Adrenal gland (tissue), 12 donors: ENCODE results near the gene MINDY4. TPM values are rescaled to one million over a fixed set of nuclear protein-coding genes. Genes with fewer than 3 reads are reported as not detected.

Experiments
- DNase-seq, 7 donors: peaks; one replicate each; pipeline ENCODE4 v3.0.0-alpha.2; 2019 to 2020
- H3K27ac ChIP-seq, 5 donors: fragments of 200-600 bp; sonication (generic) in 4 of 5; 1 replicate in 3 of 5; 2 replicates in 2 of 5; pipeline versions ENCODE4 v1.5.1 to v1.8.0; 2016 to 2020; ENCODE audit warnings: mild to moderate bottlenecking in 1 of 5
- H3K27me3 ChIP-seq: fragments of 200-600 bp; 2 replicates; pipeline ENCODE4 v1.8.0; 2021
- H3K36me3 ChIP-seq, 2 donors: fragments of 200-600 bp; replicated peaks in 1 of 2; 1 replicate in 1 of 2; 2 replicates in 1 of 2; pipeline versions ENCODE4 v1.5.1 to v1.8.0; 2018 to 2022
- H3K4me1 ChIP-seq, 2 donors: fragments of 200-600 bp; replicated peaks in 1 of 2; 1 replicate in 1 of 2; 2 replicates in 1 of 2; pipeline versions ENCODE4 v1.5.1 to v1.8.0; 2018 to 2021
- H3K4me3 ChIP-seq, 4 donors: fragments of 200-600 bp; sonication (generic) in 3 of 4; one replicate each; pipeline ENCODE4 v1.5.1; 2016 to 2018
- H3K9me3 ChIP-seq, 3 donors: fragments of 200-600 bp; sonication (generic) in 1 of 3; replicated peaks in 1 of 3; 1 replicate in 2 of 3; 2 replicates in 1 of 3; pipeline versions ENCODE4 v1.5.1 to v1.8.0; 2016 to 2021
- POLR2A ChIP-seq, 2 donors: fragments of 450-650 bp; IDR thresholded peaks; one replicate each; pipeline ENCODE4 v1.6.1; 2017; ENCODE audit warnings: antibody characterized with exemption in 2 of 2, mild to moderate bottlenecking in 2 of 2, moderate library complexity in 1 of 2
- WGBS, 4 donors: extraction: QIAGEN DNeasy Blood & Tissue Kit in 2 of 4; methylation state at CpG; one replicate each; pipeline versions ENCODE4 v1.1.5 to v1.1.7; 2013 to 2017; 5-methylcytosine and 5-hydroxymethylcytosine counted together
- intact Hi-C, 2 donors: fragments of 100-400 bp; cut with DNase I; formaldehyde crosslinking; loops; one replicate each; pipeline versions ENCODE4 v1.14.1 to v1.15.0; 2022 to 2023
- polyA plus RNA-seq, 3 donors: library from polyadenylated mRNA; stranded (reverse); fragments of 200-250 nt in 2 of 3; fragments of 350-450 nt in 1 of 3; fragmentation: Illumina TruSeq in 1 of 3; extraction: RNeasy Lipid Tissue Mini Kit (QIAGEN cat#74804) in 1 of 3; gene quantifications; one replicate each; pipeline ENCODE4 v1.2.3, GENCODE V29; 2013 to 2014
- total RNA-seq, 9 donors: library from RNA; depleted of rRNA in 4 of 9; stranded (reverse); fragments of >200 nt in 4 of 9; fragments of 120-200 nt in 1 of 9; fragmentation: NEBNext Ultra II Directional in 1 of 9; extraction: Animal tissue kit (Norgen Biotek cat#: 25700) in 1 of 9; gene quantifications; one replicate each; pipeline versions ENCODE4 v1.1.0 to v1.2.4, GENCODE V29; 2013 to 2023
- TF ChIP-seq, protein P1 (sequence below), 6 experiments: fragments of 450-650 bp in 4 of 6; fragments of 200-600 bp in 2 of 6; sonication (generic) in 1 of 6; IDR thresholded peaks; 1 replicate in 5 of 6; 2 replicates in 1 of 6; pipeline versions ENCODE4 v1.5.1 to v1.8.0; 2016 to 2021; ENCODE audit warnings: antibody characterized with exemption in 6 of 6, mild to moderate bottlenecking in 2 of 6, moderate library complexity in 1 of 6
- donor health status: healthy with polysubstance abuse.
- donor health status: Bipolar disorder and iron deficiency.
- donor health status: DM: yes; HTN: yes; CAD: no.
- donor health status: DM: no; HTN: no; CAD: no.
- donor health status: DM: no; HTN: no; CAD: no.
- donor health status: DM: yes; HTN: yes; CAD: no.

Gene MINDY4
- total and polyA plus RNA-seq, 12 donors: 4.8 to 19.9 (median 7.3) TPM

DNA sequence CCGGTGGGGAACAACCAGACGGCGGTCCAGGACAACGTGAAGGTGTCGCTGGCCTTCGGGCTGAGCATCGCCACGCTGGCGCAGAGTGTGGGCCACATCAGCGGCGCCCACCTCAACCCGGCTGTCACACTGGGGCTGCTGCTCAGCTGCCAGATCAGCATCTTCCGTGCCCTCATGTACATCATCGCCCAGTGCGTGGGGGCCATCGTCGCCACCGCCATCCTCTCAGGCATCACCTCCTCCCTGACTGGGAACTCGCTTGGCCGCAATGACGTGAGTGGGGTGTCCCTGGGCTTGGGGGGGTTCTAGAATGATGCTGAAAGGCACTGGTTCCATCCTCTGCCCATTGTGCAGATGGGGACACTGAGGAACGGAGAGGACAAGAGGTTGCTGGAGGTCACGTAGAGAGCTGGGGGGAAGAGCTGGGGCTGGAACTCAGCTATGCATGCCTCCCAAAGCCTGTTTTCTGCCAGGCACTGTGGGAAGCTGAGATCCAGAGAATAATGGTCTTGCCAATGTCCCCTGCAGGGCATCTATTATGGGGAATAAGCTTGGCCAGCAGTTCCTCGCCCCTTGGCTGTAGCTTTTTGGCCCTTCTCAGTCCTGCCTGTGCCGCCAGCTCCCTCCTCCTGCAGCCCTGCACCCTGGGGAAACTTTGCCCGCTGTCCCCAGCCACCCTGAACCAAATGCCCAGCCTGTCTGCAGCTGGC lies 141.0 kb downstream of the MINDY4 start:
- Histone ChIP-seq H3K27me3 (no peaks in the 10 kb centered on the region), H3K36me3 (no peaks in the 10 kb centered on the region), H3K9me3 (no peaks in the 10 kb centered on the region), H3K27ac (no peak overlapping the region), H3K4me1 (no peaks in the 10 kb centered on the region), H3K4me3 (peak overlapping the region in 1 of 4 donors; percentile 19)
- WGBS, 4 donors: 88 to 93% (median 93%) methylated on average over 23 to 26 of the region's 26 CpGs
- intact Hi-C loops: no loop called here
- TF ChIP-seq POLR2A (IDR thresholded peaks at IDR 0.05): no peak
- no peak for DNase-seq

DNA sequence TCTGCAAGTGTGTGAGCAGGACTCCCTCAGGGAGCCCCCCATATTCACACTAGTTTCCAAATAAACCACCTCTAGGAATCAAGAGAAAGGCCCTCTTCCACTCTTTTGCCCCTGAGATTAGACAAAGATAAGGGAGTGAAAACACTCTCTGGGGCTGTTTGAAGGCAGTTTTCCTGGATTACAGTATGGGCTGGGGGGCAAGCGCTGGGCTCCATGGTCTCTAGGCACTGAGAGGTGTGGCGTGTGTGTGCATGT lies 141.4 kb downstream of the MINDY4 start:
- no peak overlapping the region for H3K27ac ChIP-seq
- 73 to 92% (median 90%) methylated on average over 2 of the region's 2 CpGs for WGBS, 4 donors
- H3K4me3 ChIP-seq: peak overlapping the region in 1 of 4 donors; percentile 19

DNA sequence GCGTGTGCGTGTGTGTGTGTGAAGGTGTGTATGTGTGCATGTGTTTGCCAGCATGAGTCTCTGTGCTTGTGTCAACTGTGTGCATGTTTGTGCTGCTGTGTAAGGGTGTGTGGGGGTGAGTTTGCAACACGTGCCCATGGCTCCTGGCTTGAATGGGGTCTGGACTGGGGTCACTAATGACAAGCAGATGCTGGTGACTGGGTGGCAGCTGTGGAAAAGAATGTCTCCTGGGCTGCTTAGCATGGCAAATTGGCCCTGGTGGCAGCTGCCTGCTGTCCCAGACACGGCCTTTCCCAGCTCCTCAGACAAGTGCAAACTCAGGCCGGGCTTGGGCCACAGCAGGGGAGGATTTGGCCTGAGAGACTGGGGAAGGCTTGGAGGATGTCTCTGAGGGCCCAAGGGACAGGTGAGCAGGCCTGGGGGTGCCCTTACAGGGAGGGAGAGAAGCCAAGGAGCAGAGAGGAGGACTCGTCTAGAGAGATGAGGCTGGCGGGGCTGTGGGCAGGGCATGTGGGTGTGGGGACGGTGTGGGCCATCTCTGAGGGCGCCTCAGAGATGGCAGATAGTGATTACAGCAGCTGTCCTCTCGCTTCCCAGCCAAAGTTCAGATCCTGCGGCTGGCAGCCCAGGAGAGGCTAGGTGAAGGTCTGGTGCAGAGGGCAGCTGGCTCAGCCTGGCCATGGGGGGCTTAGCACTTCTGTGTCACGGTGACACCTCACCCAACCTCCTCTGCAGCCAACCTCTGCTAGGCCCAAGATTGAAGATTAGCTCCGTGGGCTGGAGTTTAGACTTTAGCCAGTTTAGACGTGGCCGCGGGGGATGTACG lies 142.0 kb downstream of the MINDY4 start:
- no peaks in the 10 kb centered on the region for H3K27me3 ChIP-seq
- 74 to 85% (median 85%) methylated on average over 10 to 17 of the region's 17 CpGs for WGBS, 4 donors
- H3K4me1 ChIP-seq: no peaks in the 10 kb centered on the region
- intact Hi-C loops: no loop called here
- H3K4me3 ChIP-seq: peak overlapping the region in 1 of 4 donors; percentile 19
- H3K36me3 ChIP-seq: no peaks in the 10 kb centered on the region
- TF ChIP-seq, protein P1, sequence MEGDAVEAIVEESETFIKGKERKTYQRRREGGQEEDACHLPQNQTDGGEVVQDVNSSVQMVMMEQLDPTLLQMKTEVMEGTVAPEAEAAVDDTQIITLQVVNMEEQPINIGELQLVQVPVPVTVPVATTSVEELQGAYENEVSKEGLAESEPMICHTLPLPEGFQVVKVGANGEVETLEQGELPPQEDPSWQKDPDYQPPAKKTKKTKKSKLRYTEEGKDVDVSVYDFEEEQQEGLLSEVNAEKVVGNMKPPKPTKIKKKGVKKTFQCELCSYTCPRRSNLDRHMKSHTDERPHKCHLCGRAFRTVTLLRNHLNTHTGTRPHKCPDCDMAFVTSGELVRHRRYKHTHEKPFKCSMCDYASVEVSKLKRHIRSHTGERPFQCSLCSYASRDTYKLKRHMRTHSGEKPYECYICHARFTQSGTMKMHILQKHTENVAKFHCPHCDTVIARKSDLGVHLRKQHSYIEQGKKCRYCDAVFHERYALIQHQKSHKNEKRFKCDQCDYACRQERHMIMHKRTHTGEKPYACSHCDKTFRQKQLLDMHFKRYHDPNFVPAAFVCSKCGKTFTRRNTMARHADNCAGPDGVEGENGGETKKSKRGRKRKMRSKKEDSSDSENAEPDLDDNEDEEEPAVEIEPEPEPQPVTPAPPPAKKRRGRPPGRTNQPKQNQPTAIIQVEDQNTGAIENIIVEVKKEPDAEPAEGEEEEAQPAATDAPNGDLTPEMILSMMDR (IDR thresholded peaks at IDR 0.05): no peak
- TF ChIP-seq POLR2A (IDR thresholded peaks at IDR 0.05): no peak
- no peak for DNase-seq
- H3K9me3 ChIP-seq: no peaks in the 10 kb centered on the region
- no peak overlapping the region for H3K27ac ChIP-seq

More for the DNA sequence above, 141.4 kb downstream of the MINDY4 start:
- Histone ChIP-seq H3K27me3 (no peaks in the 10 kb centered on the region), H3K36me3 (no peaks in the 10 kb centered on the region), H3K9me3 (no peaks in the 10 kb centered on the region), H3K4me1 (no peaks in the 10 kb centered on the region)
- TF ChIP-seq, protein P1 (IDR thresholded peaks at IDR 0.05): no peak
- TF ChIP-seq POLR2A (IDR thresholded peaks at IDR 0.05): no peak
- intact Hi-C loops: no loop called here
- DNase-seq: no peak

DNA sequence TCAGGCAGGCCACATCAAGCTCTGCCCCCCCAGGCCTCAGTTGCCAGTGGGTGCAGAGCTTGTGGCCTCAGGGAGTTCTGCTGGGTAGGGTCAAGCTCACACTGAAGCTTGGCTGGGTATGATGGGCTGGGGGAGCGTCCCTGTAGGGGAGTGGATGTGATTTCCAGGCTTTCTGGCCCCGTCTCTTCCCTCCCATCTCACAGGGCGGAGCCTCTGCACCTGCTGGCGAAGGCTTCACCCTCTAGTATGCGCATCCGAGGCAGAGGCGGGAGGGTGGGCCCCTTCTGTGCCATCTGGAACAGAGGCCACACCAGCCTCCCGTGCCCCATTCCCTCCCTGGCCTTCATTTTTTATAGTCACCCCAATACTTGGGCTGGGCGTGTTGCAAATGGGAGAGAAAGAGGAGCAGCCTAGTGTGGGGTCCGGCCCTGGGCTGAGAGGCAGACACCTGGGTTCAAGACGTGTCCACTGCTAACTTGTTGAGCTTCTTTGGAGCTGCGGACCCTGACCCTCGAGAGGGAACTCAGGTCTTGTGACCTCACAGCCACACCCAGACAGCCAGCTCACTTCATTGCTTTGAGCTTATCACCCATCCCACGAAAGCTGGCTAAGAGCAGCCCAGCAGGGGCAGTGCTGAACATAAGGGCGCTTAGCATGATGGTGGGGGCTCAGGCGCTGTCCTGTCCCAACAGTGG lies 142.8 kb downstream of the MINDY4 start:
- intact Hi-C loops: no loop called here
- no peak for DNase-seq
- 87 to 93% (median 89%) methylated on average over 11 to 16 of the region's 16 CpGs for WGBS, 4 donors
- no peaks in the 10 kb centered on the region for H3K27me3 ChIP-seq
- no peaks in the 10 kb centered on the region for H3K4me1 ChIP-seq
- no peak for TF ChIP-seq POLR2A (IDR thresholded peaks at IDR 0.05)
- TF ChIP-seq, protein P1 (IDR thresholded peaks at IDR 0.05): no peak
- no peak overlapping the region for H3K4me3 ChIP-seq
- peak overlapping the region in 1 of 5 donors; percentile 49 for H3K27ac ChIP-seq
- no peaks in the 10 kb centered on the region for H3K36me3 ChIP-seq
- no peaks in the 10 kb centered on the region for H3K9me3 ChIP-seq
